ENCODE measurements around the gene TMEM132D. TPM values are rescaled to one million over a fixed set of nuclear protein-coding genes. Genes with fewer than 3 reads are reported as not detected.

TMEM132D gene
- total RNA-seq, 2 experiments from 2014 or later, result not detected

DNA sequence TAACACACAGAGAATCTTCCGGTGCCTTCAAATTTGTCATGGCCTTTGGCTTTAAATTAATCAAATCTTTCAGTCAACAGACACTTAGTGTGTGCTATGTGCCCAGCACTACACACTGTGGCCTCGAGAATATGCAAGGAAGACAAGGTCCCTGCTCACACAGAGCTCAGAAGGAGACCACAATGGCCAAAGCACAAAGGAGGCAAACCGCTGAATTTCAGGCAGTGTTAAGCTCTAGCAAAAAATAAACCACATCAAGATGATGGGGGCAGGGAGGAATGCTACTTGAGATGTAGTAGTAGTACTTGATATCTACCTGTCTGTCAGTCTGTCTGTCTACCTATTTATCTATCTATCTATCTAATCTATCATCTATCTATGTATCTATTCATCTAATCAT is 227.9 kb downstream of the TMEM132D start:
- ChIA-PET POLR2A (no interaction called here), CTCF (no interaction called here)

DNA sequence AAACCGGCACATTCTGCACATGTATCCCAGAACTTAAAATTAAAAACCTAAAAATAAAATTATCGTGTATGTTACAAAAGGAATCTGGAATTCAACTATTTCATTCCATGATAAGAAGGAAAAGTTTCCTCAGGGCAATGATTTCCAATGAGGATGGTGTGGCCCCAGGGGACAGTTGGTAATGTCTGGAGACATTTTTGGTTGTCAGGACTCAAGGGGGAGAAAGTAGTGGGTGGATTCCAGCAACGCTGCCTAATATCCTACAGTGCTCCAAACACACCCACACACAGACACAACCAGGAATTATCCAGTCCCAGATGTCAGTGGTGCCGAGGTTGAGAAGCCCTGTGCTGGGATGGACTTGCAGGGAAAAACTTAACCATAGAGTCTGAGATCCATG is 228.3 kb downstream of the TMEM132D start:
- CTCF ChIA-PET, result no interaction called here
- POLR2A ChIA-PET, result no interaction called here

DNA sequence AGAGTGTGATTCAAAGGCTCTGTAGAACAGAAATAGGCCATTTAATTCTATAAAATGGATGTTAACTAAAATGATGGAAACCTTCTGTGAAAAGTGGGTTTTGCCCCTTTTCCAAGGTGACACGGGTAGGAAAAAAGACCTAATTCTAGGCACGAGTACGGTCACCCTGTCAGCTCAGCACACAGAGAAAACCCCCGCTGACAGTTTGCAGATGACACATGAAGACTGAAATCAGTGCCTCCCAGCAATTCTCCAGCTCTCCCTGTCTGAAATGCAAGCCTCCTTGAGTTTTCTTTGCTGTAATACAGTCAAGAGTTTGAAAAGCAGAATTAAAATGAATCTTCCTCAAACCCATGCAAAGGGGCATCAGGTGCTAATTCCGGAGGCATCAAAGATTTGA is 230.0 kb downstream of the TMEM132D start:
- CTCF ChIA-PET, result no interaction called here
- POLR2A ChIA-PET, result no interaction called here

DNA sequence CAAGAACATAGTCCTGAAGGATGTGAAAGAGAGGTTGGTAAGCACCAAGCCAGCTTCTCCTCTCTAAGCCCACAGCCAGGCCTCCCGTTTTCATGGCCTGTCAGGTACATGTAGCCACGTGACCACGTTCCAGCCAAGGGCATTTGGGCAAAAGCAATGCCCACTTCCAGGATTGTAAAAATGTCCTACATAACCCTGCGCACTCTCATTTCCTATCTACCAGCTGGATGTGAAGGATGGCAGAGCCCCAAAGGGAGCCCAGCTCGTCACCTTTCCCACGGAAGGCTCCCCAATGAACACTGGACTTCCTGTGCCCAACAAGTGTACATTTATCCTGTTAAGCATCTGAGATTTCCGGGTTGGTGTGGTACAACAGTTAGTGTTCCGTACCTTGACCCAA is 231.7 kb downstream of the TMEM132D start:
- ChIA-PET CTCF (no interaction called here), POLR2A (no interaction called here)

DNA sequence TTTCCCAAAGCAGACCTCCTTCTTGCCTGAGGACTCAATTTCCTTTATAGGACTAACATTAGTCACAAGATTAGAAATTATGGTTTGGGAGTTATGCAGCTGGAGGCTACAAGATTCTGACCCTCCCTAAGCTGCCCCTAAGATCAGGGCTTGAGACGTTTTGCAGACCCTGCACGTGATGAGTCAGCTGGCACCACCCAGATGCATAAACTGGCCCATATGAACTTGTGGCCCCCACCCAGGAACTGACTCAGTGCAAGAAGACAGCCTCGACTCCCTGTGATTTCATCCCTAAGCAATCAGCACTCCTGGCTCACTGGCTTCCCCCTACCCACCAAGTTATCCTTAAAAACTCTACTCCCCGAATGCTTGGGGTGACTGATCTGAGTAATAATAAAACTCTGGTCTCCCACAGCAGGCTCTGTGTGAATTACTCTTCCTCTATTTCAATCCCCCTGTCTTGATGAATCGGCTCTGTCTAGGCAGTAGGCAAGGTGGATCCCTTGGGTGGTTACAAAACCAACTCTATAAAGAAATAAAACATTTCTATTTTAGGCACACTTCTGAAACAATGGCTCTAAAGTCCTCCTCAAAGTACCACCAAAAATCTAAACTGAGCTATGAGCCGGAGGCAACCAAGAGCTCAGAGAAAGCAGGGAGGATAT is 233.4 kb downstream of the TMEM132D start:
- ChIA-PET CTCF (no interaction called here), POLR2A (no interaction called here)

DNA sequence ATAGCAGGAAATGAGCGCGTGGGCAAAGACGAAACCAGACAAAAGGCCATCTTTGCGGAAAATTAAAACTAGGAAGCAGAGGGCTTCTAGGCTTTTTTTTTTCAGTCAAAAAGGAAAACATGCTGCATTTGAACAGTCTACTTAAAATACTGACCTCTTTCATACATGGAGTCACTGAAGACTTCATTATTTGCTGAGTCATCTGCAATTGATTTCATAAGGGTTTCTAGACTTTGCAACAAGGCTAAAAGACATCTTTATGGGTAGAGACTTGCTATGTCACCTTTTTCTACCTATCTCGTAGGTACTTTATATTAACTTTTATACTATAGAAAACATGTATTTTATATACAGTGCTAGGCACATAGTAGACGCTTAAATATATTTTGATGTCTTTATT is 238.4 kb downstream of the TMEM132D start:
- ChIA-PET CTCF (no interaction called here), POLR2A (no interaction called here)

DNA sequence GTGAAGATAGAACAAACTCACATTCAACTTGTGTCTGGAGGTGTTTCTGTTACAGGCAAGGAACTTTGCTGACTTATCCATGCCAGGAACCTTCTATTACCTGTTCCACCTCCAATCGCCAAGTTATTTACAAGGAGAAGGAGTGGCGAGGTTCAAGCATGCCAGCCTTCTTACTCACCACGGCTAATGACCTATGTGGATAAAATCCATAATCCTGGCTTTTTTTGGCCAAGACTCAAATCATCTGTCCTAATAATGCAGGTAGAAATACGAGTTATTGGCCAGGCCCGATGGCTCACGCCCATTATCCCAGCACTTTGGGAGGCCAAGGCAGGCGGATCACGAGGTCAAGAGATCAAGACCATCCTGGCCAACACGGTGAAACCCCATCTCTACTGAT is 241.6 kb downstream of the TMEM132D start:
- POLR2A ChIA-PET, result no interaction called here
- CTCF ChIA-PET, result no interaction called here

DNA sequence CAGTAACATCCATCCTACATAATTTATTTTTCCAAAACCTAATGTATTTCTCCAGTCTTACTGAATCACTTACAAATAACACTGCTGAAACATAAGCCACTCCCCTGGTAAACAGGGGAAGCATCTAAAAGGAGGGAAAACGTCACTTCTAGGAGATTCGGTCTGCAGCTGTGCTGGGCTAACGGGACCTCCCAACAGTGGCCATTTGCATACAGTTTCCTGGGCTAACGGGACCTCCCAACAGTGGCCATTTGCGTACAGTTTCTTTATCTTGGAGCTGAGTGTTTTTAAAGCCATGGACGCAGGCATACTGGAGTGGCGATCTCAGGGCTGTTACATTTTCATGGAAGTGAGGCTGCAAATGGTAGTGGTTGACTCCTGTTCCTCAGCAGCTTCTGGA is 242.9 kb downstream of the TMEM132D start:
- CTCF ChIA-PET, result no interaction called here
- POLR2A ChIA-PET, result no interaction called here

DNA sequence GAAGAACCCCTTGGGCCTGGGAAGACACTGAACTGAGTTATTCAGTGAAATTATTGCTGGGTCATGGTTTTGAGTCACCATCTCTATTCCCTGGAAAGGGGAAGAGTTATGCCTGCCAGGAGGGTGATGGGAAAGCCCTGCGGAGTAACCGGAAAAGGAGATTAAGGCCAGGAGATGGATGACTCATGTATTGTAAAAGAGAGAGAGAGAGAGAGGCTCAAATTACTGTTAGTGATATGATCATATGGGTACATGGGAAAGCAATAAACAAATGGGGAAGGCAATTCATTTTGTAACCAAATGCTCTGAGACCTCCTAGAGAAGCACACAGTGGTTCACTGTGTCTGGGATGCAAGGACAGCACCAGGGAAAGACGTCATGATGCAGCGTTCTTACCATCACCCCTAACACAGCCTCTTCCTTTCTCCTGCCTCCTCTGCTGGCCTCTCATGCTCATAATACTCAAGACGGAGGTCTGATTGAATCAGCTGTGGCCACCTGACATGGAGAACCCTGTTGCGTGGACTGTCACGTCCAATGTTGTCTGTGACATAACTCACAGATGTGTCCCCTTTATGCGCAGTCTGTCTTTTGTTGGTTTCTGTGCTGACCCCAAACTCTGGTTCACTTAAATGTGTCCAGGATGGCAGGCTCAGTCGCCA is 243.7 kb downstream of the TMEM132D start:
- ChIA-PET CTCF (no interaction called here), POLR2A (no interaction called here)

DNA sequence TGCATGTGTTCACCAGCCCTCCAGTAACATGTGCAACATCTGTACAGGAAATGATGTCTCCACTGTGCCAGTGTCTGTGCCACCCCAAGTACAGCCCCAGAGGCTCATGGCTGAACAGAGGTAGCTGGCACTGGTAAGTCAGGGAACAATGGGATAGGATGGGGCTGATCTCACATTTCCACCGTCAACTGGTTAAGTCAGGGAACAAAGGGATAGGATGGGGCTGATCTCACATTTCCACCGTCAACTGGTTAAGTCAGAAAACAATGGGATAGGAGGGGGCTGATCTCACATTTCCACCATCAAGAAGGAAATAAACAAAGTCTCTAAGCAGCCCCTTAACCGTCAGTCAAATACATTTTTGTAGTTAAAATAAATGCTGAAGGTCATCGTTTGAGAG is 246.6 kb downstream of the TMEM132D start:
- ChIA-PET POLR2A (no interaction called here), CTCF (no interaction called here)

DNA sequence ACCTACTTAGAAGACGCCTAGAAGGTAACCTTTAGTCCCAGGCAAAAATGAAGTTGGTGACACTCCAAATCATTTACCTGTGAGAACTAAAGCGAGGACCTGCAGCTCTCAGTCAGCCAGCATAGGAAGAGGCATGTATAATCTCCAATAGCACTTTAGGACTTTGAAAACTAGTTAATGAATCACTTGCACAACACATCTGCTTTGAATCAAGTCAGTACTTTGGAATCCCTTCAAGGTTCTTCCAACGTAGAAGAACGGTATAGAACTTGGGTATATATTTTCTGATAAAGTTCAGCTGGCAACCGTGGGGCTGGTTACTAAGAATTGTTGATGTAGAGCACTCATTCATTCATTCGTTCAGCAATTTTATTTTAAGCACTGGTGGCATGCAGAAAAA is 251.9 kb downstream of the TMEM132D start:
- CTCF ChIA-PET, result no interaction called here
- POLR2A ChIA-PET, result no interaction called here

DNA sequence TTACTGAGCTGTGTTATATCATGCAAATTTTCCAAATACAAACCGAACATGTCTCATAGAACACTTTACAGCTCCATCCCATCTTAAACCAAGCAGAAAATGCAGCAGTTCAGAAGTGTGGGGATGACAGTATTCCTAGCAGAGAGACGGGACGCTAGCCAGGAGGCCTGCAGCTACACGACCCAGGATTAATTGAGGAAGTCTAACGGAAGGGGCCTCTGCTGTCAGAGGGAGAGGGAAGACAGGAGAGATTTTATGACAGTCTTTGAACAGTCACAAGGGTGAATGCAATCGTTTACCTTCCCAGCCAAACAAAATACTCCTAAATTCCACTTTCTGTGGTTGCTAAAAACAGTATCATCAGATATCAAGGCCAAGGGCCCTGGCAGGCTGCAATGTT is 261.9 kb downstream of the TMEM132D start:
- ChIA-PET CTCF (no interaction called here), POLR2A (no interaction called here)

DNA sequence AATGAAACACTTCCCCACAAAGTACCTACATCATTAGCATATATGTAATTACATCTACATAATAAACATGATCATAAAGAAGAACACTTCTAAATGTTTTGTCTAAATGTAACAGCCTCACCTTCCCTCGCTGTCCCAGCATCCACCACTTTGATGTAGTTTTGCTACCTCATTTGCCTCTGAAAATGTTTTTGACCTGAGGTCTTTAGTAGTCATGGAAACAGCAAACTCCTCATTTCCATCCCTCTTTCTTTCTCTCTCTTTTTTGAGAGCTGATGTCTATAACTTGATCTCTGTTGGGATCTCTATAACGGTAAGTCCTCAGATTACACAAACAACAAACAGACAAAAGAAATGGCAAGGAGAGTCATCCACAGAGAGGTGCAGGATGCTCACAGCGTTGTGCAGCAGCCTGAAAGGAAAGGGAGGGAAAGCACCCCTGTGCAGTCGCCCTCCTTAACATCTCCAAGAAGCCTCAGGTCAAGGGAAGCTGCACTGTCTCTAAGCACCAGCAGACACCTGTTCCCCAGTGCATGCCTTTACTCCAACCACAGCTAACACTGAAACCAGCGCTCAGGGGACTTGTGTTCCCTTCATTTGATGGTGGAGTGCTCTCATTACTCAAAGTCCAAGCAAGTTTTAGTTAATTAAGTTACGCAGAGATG is 268.7 kb downstream of the TMEM132D start:
- CTCF ChIA-PET, result no interaction called here
- POLR2A ChIA-PET, result no interaction called here

DNA sequence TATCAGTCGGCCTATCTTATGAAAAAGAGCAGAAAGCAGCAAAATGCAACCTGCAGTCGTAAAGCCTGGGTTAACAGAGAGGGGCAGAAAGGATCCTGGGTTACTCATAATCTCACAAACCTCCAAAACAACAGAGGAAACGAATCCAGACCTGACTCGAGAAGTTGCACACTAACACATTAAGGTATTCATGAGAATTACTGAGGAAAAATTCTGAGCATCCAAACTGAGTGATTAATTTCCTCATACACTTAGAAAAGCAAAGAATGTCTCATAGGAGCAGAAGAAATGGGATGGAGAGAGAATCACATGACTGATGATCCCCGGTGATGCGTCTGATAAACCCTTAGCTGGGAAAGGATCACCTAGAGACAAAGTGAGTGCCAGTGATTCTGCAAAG is 272.5 kb downstream of the TMEM132D start:
- CTCF ChIA-PET, result no interaction called here
- POLR2A ChIA-PET, result no interaction called here

DNA sequence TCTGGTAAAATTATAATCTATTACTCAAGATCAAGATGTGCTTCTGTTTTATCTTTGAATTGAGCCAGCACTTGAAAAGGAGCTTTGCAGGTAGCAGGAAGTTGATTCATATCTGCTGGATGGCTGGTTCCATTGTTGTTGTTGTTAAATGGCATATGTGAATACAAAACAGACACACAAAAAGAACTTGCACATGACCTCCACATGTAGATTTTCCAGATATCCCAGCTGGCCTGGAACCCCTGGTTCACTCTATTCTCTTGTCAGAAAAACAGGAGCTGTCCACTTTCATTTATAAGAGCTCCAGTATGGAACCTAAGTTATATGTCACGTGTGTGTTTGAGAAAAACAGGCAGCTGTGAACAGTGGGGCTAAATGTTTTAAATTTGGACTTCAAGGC is 273.9 kb downstream of the TMEM132D start:
- POLR2A ChIA-PET, result no interaction called here
- CTCF ChIA-PET, result no interaction called here

DNA sequence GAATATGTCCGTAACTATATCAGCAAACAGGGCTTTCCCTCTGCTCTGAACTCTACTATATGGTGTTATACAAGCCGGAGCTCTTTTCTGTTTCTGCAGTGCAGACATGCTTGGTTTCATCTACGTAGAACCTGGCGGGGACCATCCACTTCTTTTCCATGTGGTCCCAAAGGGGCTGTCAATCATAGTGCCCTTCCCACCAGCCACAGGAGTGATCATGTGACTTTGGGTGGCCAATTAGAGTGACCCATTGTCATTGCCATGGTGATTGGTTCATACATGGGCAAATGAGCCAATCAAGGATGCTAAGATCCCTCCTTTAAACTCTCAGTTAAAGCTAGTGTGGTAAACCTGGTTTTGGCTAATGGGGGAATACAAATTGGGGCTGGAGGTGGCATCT is 281.3 kb downstream of the TMEM132D start:
- CTCF ChIA-PET, result no interaction called here
- POLR2A ChIA-PET, result no interaction called here

DNA sequence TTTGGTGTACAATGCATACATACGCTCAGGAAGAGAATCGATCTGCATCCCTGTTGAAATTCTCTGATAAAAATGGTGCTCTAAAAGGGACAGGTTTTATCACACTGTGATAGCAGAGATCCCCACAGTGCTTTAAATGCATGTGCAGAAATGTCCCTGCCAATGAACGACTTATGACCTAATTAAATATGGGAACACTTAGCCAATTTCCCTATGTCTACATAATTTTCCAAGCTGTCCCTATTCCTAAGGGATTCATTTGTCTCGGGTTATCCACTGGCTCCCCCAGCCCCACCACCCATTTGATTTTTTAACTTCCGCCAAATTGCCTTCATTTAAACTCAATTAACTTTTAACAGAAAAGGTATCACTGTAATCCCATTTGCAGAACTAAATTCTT is 284.6 kb downstream of the TMEM132D start:
- ChIA-PET CTCF (no interaction called here), POLR2A (no interaction called here)

DNA sequence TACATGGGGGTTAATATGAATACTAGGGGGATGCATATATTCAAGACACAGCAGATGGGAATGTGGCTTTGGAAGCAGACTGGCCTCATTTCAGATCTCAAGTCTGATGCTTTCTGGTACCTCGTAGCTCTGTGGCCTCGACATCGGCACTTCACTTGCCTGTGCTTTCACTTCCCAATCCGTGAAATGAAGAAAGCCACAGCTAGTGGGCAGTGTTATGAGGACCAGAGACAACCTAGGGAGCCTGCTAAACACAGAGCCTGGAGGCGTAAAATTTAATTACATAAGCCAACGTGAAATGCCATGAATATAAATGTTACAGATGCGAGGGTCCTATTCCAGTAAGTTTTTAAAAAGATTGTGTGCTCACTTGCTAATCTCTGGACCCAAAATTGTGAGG is 286.0 kb downstream of the TMEM132D start:
- ChIA-PET CTCF (no interaction called here), POLR2A (no interaction called here)

DNA sequence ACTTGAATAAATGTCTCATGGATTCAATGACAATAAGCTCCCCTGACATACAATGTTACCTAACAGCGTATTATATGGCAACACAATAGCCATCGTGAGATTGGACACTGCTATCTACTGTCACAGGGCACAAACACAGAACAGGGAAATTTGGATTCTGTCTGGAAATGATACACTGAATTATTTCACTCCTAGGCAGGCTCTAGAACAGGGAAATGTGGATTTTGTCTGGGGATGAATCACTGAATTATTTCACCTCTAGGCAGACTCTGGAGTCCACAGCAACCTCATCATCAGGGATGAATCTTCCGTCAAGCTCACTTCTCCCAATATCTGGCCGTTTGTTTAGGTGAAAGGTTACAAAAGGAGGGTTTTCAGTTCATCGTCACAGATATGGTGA is 288.8 kb downstream of the TMEM132D start:
- POLR2A ChIA-PET, result no interaction called here
- CTCF ChIA-PET, result no interaction called here

DNA sequence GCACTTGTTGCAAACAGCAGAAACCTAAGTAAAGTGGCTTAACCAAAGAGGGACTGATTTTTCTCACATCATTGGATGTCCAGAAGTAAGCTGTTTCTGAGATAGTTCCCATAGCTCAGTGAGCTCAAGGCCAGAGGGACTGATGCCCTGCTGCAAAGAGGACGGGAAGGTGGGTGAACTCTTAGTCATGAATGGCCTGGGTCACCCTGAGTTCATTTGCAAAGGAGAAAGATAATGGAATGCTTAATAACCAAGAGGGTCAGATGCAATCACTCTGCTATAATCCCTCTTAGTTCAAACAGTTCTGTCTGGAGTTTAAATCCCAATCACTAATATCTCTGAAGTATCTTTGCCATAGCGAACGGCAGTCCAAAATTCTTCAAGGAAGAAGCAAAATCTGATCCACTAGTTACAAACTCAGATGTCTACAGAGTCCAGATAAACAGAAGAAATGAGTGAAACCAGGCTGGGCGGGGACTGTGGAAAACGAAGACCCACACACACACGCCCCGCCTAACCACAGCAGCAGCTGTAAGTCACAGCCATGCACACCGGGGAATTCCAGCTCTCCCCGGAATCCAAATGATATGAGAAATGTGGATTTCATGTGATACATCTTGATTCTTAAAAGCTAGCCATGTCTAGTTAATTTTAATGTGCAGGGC is 289.5 kb downstream of the TMEM132D start:
- POLR2A ChIA-PET, result no interaction called here
- CTCF ChIA-PET, result no interaction called here

DNA sequence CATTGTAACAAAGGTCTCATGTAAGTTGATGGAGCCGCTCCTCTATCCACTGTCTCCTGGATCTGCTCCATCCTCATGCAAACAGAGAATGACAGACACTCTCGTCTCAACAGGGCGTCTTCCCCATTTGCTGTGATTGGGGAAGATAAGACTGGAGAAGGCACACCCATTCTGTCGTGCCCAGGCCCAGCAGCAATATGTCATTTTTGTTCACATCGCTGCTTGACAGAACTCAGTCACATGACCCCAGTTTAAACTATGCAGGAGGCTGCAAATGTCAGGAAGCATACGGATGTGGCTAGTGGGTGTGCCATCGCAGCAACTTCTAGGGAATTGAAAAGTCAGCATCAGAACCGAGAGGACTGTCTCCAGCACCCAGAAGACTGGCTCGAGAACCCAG is 290.5 kb downstream of the TMEM132D start:
- CTCF ChIA-PET, result no interaction called here
- POLR2A ChIA-PET, result no interaction called here

Measured in activated CD8-positive, alpha-beta memory T cell treated with anti-CD3 and anti-CD28 coated beads for 36 hours (primary cell).